ENCODE data around the gene CALD1.

Gene CALD1

GRCh38 chr7:134826105-134826504, 46.7 kb downstream of the CALD1 start:
- ChIA-PET CTCF (interaction anchor here (0.6 kb wide), 1 partner anchor 12 kb away, joined by 3 read pairs; no protein-coding TSS in a partner anchor), POLR2A (no interaction called here)
- Histone ChIP-seq H3K9me3 (ENCODE audit: control insufficient read depth, insufficient read depth, low read depth, low read length) (no peaks in the 10 kb centered on the region), H3K27ac (ENCODE audit: extremely low read depth, low read depth, low read length) (no peak overlapping the region), H3K4me3 (ENCODE audit: low read depth, low read length) (no peak overlapping the region), H3K36me3 (ENCODE audit: control insufficient read depth in 2 of 2, insufficient read depth in 1 of 2, low read length in 2 of 2) (no peaks in the 10 kb centered on the region), H3K4me1 (ENCODE audit: control insufficient read depth, insufficient read depth, low read length) (no peaks in the 10 kb centered on the region)
- TF ChIP-seq ZNF513 (tag by site-specific recombination; IDR thresholded peaks at IDR 0.05) (no peak), KLF17 (tag by site-specific recombination; IDR thresholded peaks at IDR 0.05) (no peak), ZBTB17 (tag by site-specific recombination; IDR thresholded peaks at IDR 0.05) (no peak), ZNF624 (tag by site-specific recombination; IDR thresholded peaks at IDR 0.05) (no peak), ZFP69B (tag by site-specific recombination; IDR thresholded peaks at IDR 0.05) (no peak), ZNF274 (IDR thresholded peaks at IDR 0.05; ENCODE audit: low read length) (no peak), ZNF274 (tag by site-specific recombination; IDR thresholded peaks at IDR 0.05; ENCODE audit: borderline replicate concordance) (no peak), ZSCAN23 (tag by site-specific recombination; IDR thresholded peaks at IDR 0.05) (no peak), KLF7 (tag by site-specific recombination; IDR thresholded peaks at IDR 0.05; ENCODE audit: borderline replicate concordance) (no peak), ZNF654 (tag by site-specific recombination; IDR thresholded peaks at IDR 0.05; ENCODE audit: low read depth) (no peak), KLF8 (tag by site-specific recombination; IDR thresholded peaks at IDR 0.05) (no peak), ZNF223 (tag by site-specific recombination; IDR thresholded peaks at IDR 0.05) (no peak), ZBTB26 (tag by site-specific recombination; optimal IDR thresholded peaks at IDR 0.05) (no peak), ZNF544 (tag by site-specific recombination; IDR thresholded peaks at IDR 0.05) (no peak), ZNF623 (tag by site-specific recombination; IDR thresholded peaks at IDR 0.05) (no peak), KLF10 (tag by site-specific recombination; IDR thresholded peaks at IDR 0.05) (no peak), ZNF76 (tag by site-specific recombination; IDR thresholded peaks at IDR 0.05; ENCODE audit: borderline replicate concordance, low read depth) (no peak), ZNF416 (tag by site-specific recombination; IDR thresholded peaks at IDR 0.05) (no peak), ZNF174 (tag by site-specific recombination; IDR thresholded peaks at IDR 0.05) (no peak), ZNF561 (tag by site-specific recombination; IDR thresholded peaks at IDR 0.05; ENCODE audit: borderline replicate concordance) (no peak)

DNA sequence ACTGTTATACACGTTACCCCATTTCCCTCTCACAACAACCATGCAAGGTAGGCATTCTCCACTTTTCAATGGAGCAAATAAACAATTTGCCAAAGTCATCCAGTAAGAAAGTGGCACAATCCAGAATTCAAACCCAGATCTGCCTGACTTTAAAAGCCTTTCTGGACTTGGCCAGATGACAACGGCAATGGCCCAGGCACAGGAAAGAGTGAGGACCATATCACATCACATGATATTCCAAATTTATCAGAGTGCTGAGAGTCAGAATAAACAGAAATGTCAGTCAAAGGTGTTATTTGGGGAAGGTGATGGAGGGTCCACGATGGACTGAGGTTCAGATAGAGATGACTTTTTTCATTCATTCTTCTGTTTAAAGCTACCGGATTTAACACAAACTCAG, 48.0 kb downstream of the CALD1 start:
- Histone ChIP-seq H3K9me3 (ENCODE audit: control insufficient read depth, insufficient read depth, low read depth, low read length) (no peaks in the 10 kb centered on the region), H3K36me3 (ENCODE audit: control insufficient read depth in 2 of 2, insufficient read depth in 1 of 2, low read length in 2 of 2) (no peaks in the 10 kb centered on the region), H3K4me3 (ENCODE audit: low read depth, low read length) (no peak overlapping the region), H3K27ac (ENCODE audit: extremely low read depth, low read depth, low read length) (no peak overlapping the region), H3K4me1 (ENCODE audit: control insufficient read depth, insufficient read depth, low read length) (no peaks in the 10 kb centered on the region)
- CTCF ChIA-PET = interaction anchor here (0.6 to 1.0 kb wide), 2 partner anchors 61 to 141 kb away, joined by 3 read pairs; no protein-coding TSS in a partner anchor
- POLR2A ChIA-PET = no interaction called here
- no peak for TF ChIP-seq ZNF426 (tag by site-specific recombination; IDR thresholded peaks at IDR 0.05)
- no peak for TF ChIP-seq ZNF239 (tag by site-specific recombination; IDR thresholded peaks at IDR 0.05)
- TF ChIP-seq ZNF600 (tag by site-specific recombination; IDR thresholded peaks at IDR 0.05) = no peak
- TF ChIP-seq ZNF791 (tag by site-specific recombination; IDR thresholded peaks at IDR 0.05) = no peak
- no peak for TF ChIP-seq ZFHX2 (tag by site-specific recombination; conservative IDR thresholded peaks at IDR 0.05)
- no peak for TF ChIP-seq ZNF157 (tag by site-specific recombination; IDR thresholded peaks at IDR 0.05)
- no peak for TF ChIP-seq ZNF133 (tag by site-specific recombination; IDR thresholded peaks at IDR 0.05)
- no peak for TF ChIP-seq KLF16 (tag by site-specific recombination; IDR thresholded peaks at IDR 0.05)
- no peak for TF ChIP-seq ZNF830 (tag by site-specific recombination; IDR thresholded peaks at IDR 0.05; ENCODE audit: low read depth)
- TF ChIP-seq ZNF248 (tag by site-specific recombination; IDR thresholded peaks at IDR 0.05) = no peak
- no peak for TF ChIP-seq ZFP37 (tag by site-specific recombination; IDR thresholded peaks at IDR 0.05)
- no peak for TF ChIP-seq ZNF214 (tag by site-specific recombination; IDR thresholded peaks at IDR 0.05; ENCODE audit: borderline replicate concordance)
- TF ChIP-seq ZSCAN30 (tag by site-specific recombination; IDR thresholded peaks at IDR 0.05) = no peak
- no peak for TF ChIP-seq ZNF670 (tag by site-specific recombination; IDR thresholded peaks at IDR 0.05; ENCODE audit: low read depth)
- TF ChIP-seq ZNF645 (tag by site-specific recombination; IDR thresholded peaks at IDR 0.05) = no peak

Data from HEK293 (cell line).